Central memory CD8-positive, alpha-beta T cell (primary cell): ENCODE measurements around the gene STARD3.

Experiments
- ATAC-seq: fragments of 150-1000 bp; cut with Tn5 transposase; replicated peaks from 2 replicates; pipeline ENCODE4 v1.10.0; 2022; ENCODE audit warnings: mild to moderate bottlenecking, moderate FRiP score, moderate number of reproducible peaks; ENCODE audit not compliant: poor library complexity, severe bottlenecking; ENCODE audit errors: extremely low read depth
- DNase-seq, 2 donors: peaks; one replicate each; pipeline ENCODE4 v3.0.0; 2021; ENCODE audit warnings: low spot score in 2 of 2
- H3K27ac Mint-ChIP-seq: one replicate; pipeline ENCODE4 v1.8.0; 2022; ENCODE audit warnings: low read depth, mild to moderate bottlenecking, moderate library complexity, mixed read lengths
- H3K27me3 Mint-ChIP-seq: one replicate; pipeline ENCODE4 v1.8.0; 2022; ENCODE audit warnings: mixed read lengths
- H3K36me3 Mint-ChIP-seq: one replicate; pipeline ENCODE4 v1.8.0; 2022; ENCODE audit warnings: mild to moderate bottlenecking, moderate library complexity, mixed read lengths; ENCODE audit not compliant: insufficient read depth
- H3K4me1 Mint-ChIP-seq: one replicate; pipeline ENCODE4 v1.8.0; 2022; ENCODE audit warnings: mixed read lengths
- H3K4me3 Mint-ChIP-seq: one replicate; pipeline ENCODE4 v1.8.0; 2022; ENCODE audit warnings: mild to moderate bottlenecking, moderate library complexity, mixed read lengths
- H3K9me3 Mint-ChIP-seq: one replicate; pipeline ENCODE4 v1.8.0; 2022; ENCODE audit warnings: mixed read lengths

STARD3 gene

DNA sequence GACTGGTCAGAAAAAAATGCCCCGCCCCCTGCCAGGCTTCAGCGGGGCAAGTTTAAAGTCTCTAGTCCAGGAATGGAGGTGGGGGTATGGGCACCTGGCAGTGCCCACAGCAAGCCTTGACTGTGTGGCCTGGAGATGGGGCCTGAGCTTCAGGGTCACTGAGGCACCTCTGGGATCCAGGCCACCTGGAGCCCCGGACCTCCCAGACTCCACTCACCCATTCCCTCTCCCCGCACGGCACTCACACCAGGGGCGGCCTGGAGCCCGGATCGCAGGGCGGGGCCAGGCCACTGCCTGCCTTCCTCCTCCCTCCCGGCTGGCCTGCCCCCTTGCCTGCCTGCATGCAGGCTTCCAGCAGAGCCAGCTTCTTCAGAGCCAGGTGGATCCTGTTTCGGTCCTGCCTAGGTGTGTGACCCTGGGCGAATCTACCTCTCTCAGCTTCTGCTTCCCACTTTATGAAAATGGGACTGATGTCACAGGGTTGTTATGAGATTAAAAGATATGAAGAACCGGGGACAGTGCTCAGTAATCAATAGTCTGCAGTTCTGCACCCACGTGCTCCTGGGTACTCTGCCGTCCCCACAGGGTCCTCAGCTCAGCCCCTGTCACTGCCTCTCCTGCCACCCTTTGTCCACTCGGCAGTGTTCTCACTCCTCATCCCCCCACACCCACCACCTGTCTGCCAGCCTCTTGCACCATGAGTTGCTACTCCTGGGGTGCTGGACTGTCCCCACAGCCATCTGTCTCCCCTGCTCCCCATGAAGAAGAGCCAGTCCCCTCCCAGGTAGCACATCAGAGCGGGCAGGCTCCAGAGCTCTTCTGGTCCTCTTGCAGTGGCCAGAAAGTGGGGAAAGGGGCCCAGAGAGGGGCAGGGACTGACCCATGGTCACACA lies 27.0 kb downstream of the STARD3 start:
- H3K27ac Mint-ChIP-seq: no peak overlapping the region

GRCh38 chr17:39664581-39665561 lies 27.9 kb downstream of the STARD3 start, which contains the start of gene TCAP:
TCAP (plus strand) TSS chr17:39665349; CDS start chr17:39665360, 11 bp downstream.
- ATAC-seq: no peak
- Mint-ChIP-seq H3K4me1 (peaks cover 22% of the 10 kb centered on the region), H3K36me3 (peaks cover 7% of the 10 kb centered on the region), H3K9me3 (no peaks in the 10 kb centered on the region), H3K27ac (no peak within 1 kb of the TSS), H3K27me3 (no peaks in the 10 kb centered on the region), H3K4me3 (no peak within 1 kb of the TSS)
- DNase-seq: no peak

More for the DNA sequence above, 27.0 kb downstream of the STARD3 start:
- peaks cover 9% of the 10 kb centered on the region for H3K36me3 Mint-ChIP-seq
- no peak for DNase-seq
- no peaks in the 10 kb centered on the region for H3K27me3 Mint-ChIP-seq
- H3K4me3 Mint-ChIP-seq: no peak overlapping the region
- peaks cover 22% of the 10 kb centered on the region for H3K4me1 Mint-ChIP-seq
- no peak for ATAC-seq
- no peaks in the 10 kb centered on the region for H3K9me3 Mint-ChIP-seq

DNA sequence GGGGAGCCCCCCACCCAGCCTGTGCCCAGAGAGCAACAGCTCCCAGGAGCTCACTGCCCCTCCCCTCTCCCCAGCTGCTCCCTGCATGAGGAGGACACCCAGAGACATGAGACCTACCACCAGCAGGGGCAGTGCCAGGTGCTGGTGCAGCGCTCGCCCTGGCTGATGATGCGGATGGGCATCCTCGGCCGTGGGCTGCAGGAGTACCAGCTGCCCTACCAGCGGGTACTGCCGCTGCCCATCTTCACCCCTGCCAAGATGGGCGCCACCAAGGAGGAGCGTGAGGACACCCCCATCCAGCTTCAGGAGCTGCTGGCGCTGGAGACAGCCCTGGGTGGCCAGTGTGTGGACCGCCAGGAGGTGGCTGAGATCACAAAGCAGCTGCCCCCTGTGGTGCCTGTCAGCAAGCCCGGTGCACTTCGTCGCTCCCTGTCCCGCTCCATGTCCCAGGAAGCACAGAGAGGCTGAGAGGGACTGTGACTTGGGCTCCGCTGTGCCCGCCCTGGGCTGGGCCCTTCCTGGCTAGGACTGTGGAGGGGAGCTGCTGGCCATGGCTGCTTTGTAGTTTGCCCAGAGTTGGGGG lies 28.8 kb downstream of the STARD3 start:
- H3K36me3 Mint-ChIP-seq: peaks cover 6% of the 10 kb centered on the region
- no peak overlapping the region for H3K27ac Mint-ChIP-seq
- no peaks in the 10 kb centered on the region for H3K9me3 Mint-ChIP-seq
- H3K4me1 Mint-ChIP-seq: peaks cover 22% of the 10 kb centered on the region
- DNase-seq (no peak), ATAC-seq (no peak)
- no peaks in the 10 kb centered on the region for H3K27me3 Mint-ChIP-seq
- no peak overlapping the region for H3K4me3 Mint-ChIP-seq

- ATAC-seq: no peak
- Mint-ChIP-seq H3K4me3 (no peak overlapping the region), H3K4me1 (peaks cover 22% of the 10 kb centered on the region), H3K9me3 (no peaks in the 10 kb centered on the region), H3K36me3 (peaks cover 4% of the 10 kb centered on the region), H3K27ac (no peak overlapping the region), H3K27me3 (no peaks in the 10 kb centered on the region)
- no peak for DNase-seq
These were observed 29.3 kb downstream of the STARD3 start for GRCh38 chr17:39666231-39666600.

DNA sequence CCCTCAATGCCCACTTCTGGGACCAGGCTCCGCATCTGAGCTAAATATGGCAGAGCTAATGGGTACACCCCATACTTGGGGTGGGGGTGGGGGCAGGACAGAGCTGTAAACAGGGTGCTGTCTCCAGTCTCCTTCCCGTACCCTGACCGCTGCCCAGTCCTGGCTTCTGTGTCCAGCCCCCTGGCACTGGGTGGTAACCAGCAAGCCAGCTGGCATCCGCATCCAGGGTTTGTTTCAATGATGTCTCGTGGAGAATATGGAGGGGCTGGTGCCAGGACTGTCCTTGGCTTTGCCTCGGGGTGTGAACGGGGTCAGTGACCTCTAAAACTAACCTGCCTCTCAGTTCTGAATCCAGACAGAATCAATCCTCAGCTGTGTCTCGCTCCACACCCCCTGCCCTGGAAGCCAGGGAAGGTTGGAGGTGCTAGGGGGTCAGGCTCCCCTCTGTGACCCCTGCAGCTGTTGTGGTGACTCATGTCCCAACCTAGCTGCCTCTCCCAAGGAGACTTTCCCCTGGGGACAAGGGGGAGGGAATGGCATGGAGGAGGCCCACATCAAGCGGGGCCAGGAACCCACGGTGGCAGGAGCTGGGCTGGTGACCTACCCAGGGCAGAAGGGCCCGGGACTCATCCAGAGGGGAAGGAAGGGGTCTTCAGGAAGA lies 29.8 kb downstream of the STARD3 start:
- no peak for ATAC-seq
- H3K4me3 Mint-ChIP-seq: peak overlapping the region; percentile 60
- peaks cover 3% of the 10 kb centered on the region for H3K36me3 Mint-ChIP-seq
- no peak for DNase-seq
- no peak overlapping the region for H3K27ac Mint-ChIP-seq
- H3K27me3 Mint-ChIP-seq: no peaks in the 10 kb centered on the region
- no peaks in the 10 kb centered on the region for H3K9me3 Mint-ChIP-seq
- H3K4me1 Mint-ChIP-seq: peaks cover 23% of the 10 kb centered on the region

GRCh38 chr17:39667262-39667944 lies 30.5 kb downstream of the STARD3 start:
- H3K4me3 Mint-ChIP-seq: peak overlapping the region; percentile 60
- H3K27me3 Mint-ChIP-seq: no peaks in the 10 kb centered on the region
- peak overlapping the region; percentile 90 for H3K27ac Mint-ChIP-seq
- peaks cover 3% of the 10 kb centered on the region for H3K36me3 Mint-ChIP-seq
- DNase-seq: no peak
- ATAC-seq: no peak
- H3K9me3 Mint-ChIP-seq: no peaks in the 10 kb centered on the region
- H3K4me1 Mint-ChIP-seq: peaks cover 29% of the 10 kb centered on the region

DNA sequence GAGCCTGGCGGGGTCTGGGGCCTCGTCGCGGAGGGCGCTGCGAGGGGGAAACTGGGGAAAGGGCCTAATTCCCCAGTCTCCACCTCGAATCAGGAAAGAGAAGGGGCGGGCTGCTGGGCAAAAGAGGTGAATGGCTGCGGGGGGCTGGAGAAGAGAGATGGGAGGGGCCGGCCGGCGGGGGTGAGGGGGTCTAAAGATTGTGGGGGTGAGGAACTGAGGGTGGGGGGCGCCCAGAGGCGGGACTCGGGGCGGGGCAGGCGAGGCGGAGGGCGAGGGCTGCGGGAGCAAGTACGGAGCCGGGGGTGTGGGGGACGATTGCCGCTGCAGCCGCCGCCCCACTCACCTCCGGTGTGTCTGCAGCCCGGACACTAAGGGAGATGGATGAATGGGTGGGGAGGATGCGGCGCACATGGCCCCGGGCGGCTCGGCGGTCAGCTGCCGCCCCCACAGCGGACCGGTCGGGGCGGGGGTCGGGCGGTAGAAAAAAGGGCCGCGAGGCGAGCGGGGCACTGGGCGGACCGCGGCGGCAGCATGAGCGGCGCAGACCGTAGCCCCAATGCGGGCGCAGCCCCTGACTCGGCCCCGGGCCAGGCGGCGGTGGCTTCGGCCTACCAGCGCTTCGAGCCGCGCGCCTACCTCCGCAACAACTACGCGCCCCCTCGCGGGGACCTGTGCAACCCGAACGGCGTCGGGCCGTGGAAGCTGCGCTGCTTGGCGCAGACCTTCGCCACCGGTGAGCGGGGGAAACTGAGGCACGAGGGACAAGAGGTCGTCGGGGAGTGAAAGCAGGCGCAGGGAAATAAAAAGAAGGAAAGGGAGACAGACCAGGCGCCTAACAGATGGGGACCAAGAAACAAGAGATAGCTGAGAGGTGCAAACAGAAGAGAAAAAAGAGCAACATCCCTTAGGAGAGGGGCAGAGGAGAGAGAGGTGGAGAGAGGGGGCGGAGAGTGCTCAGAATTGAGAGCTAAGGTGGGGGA lies 31.3 kb downstream of the STARD3 start, which contains the start of gene PNMT:
TSS of gene PNMT (plus strand) at position 509 of the 980 bp plus-strand sequence. CDS start at position 532, 23 bp downstream.
- ATAC-seq (peak; percentile 70), DNase-seq (peak; percentile 39 to 54)
- Mint-ChIP-seq H3K27ac (peak within 1 kb of the TSS; percentile 90), H3K4me3 (peak within 1 kb of the TSS; percentile 60), H3K27me3 (no peaks in the 10 kb centered on the region), H3K4me1 (peaks cover 30% of the 10 kb centered on the region), H3K36me3 (no peaks in the 10 kb centered on the region), H3K9me3 (no peaks in the 10 kb centered on the region)

DNA sequence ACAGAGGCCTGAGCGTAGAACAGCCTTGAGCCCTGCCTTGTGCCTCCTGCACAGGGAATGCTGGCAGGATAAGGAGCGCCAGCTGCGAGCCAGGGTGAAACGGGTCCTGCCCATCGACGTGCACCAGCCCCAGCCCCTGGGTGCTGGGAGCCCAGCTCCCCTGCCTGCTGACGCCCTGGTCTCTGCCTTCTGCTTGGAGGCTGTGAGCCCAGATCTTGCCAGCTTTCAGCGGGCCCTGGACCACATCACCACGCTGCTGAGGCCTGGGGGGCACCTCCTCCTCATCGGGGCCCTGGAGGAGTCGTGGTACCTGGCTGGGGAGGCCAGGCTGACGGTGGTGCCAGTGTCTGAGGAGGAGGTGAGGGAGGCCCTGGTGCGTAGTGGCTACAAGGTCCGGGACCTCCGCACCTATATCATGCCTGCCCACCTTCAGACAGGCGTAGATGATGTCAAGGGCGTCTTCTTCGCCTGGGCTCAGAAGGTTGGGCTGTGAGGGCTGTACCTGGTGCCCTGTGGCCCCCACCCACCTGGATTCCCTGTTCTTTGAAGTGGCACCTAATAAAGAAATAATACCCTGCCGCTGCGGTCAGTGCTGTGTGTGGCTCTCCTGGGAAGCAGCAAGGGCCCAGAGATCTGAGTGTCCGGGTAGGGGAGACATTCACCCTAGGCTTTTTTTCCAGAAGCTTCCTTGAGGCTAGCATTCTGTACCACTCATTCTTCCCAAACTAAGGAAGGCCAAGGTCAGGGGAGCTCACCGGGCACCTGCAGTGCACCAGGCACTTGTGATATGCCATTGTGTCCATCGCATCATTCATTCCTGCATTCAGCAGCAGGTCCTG lies 33.2 kb downstream of the STARD3 start:
- ATAC-seq: no peak
- no peaks in the 10 kb centered on the region for H3K36me3 Mint-ChIP-seq
- DNase-seq: no peak
- H3K27ac Mint-ChIP-seq: no peak overlapping the region
- no peak overlapping the region for H3K4me3 Mint-ChIP-seq
- H3K27me3 Mint-ChIP-seq: no peaks in the 10 kb centered on the region
- peaks cover 27% of the 10 kb centered on the region for H3K4me1 Mint-ChIP-seq
- H3K9me3 Mint-ChIP-seq: no peaks in the 10 kb centered on the region

DNA sequence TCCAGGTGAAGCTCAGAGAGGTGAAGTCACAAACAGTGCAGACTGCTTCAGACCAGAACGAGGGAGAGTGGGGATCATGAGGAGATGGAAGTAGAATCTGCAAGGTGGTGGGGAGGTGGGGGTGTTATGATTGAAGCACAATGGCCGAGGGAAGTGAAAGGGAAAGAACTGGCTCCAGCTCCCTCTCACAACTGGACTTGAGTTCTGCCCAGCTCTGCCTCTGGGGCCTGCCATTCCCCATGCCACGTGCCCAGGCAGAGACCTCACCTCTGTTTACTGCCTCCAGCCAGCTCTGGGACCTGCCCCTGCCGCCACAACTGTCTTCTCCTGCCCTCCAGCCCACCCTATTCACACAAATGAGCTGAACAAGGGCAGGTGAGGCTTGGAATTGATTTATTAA lies 33.8 kb downstream of the STARD3 start:
- no peak overlapping the region for H3K27ac Mint-ChIP-seq
- H3K36me3 Mint-ChIP-seq: no peaks in the 10 kb centered on the region
- H3K9me3 Mint-ChIP-seq: no peaks in the 10 kb centered on the region

More for the DNA sequence above, 33.8 kb downstream of the STARD3 start:
- ATAC-seq (no peak), DNase-seq (no peak)
- H3K4me1 Mint-ChIP-seq: peaks cover 33% of the 10 kb centered on the region
- H3K27me3 Mint-ChIP-seq: no peaks in the 10 kb centered on the region
- H3K4me3 Mint-ChIP-seq: no peak overlapping the region
